HG02852 (cell line): Measurements from ENCODE around the gene SEPHS1.
A peak's percentile ranks its signal among the peaks of the same experiment; 100 is the strongest.

Source experiments
- ATAC-seq: cut with Tn5 transposase; IDR thresholded peaks from one replicate; pipeline ENCODE4 v1.9.1; 2021; ENCODE audit warnings: mild to moderate bottlenecking, moderate library complexity; ENCODE audit not compliant: unreplicated experiment

Gene SEPHS1

GRCh38 chr10:13328613-13329012 is 19.5 kb downstream of the SEPHS1 start:
- no peak for ATAC-seq

- ATAC-seq = no peak
Measured at GRCh38 chr10:13328126-13328525, 20.0 kb downstream of the SEPHS1 start.

- no peak for ATAC-seq
Measured at GRCh38 chr10:13327534-13327933, 20.6 kb downstream of the SEPHS1 start.

GRCh38 chr10:13322615-13323148 is 25.4 kb downstream of the SEPHS1 start:
- no peak for ATAC-seq

- ATAC-seq = no peak
Measured at GRCh38 chr10:13321576-13321975, 26.5 kb downstream of the SEPHS1 start.

- ATAC-seq = no peak
Measured at GRCh38 chr10:13319166-13319565, 28.9 kb downstream of the SEPHS1 start.

- ATAC-seq = no peak
Measured at GRCh38 chr10:13317474-13317873, 30.6 kb downstream of the SEPHS1 start.

- ATAC-seq = no peak
Measured at GRCh38 chr10:13316635-13317311, 31.3 kb downstream of the SEPHS1 start.

- no peak for ATAC-seq
Measured at GRCh38 chr10:13315361-13315760, 32.7 kb downstream of the SEPHS1 start.

- ATAC-seq = no peak
Measured at GRCh38 chr10:13311177-13311575, 36.9 kb downstream of the SEPHS1 start.

GRCh38 chr10:13310518-13311176 is 37.4 kb downstream of the SEPHS1 start:
- no peak for ATAC-seq

GRCh38 chr10:13309792-13310191 is 38.3 kb downstream of the SEPHS1 start:
- ATAC-seq = no peak

- ATAC-seq = no peak
Measured at GRCh38 chr10:13308096-13308495, 40.0 kb downstream of the SEPHS1 start.

GRCh38 chr10:13306103-13306502 is 42.0 kb downstream of the SEPHS1 start:
- no peak for ATAC-seq

GRCh38 chr10:13302821-13303555 is 45.1 kb downstream of the SEPHS1 start:
- no peak for ATAC-seq

GRCh38 chr10:13299437-13300287 is 48.4 kb downstream of the SEPHS1 start, which contains the start of gene PHYH:
Gene PHYH (minus strand): TSS chr10:13300064. CDS start chr10:13300042, 22 bp downstream.
- ATAC-seq = peak; percentile 67

GRCh38 chr10:13298748-13299436 is 49.2 kb downstream of the SEPHS1 start:
- no peak for ATAC-seq

GRCh38 chr10:13296476-13296875 is 51.6 kb downstream of the SEPHS1 start:
- no peak for ATAC-seq

GRCh38 chr10:13294784-13295183 is 53.3 kb downstream of the SEPHS1 start:
- no peak for ATAC-seq
